Measurements from ENCODE around the gene LCLAT1.

The LCLAT1 gene

GRCh38 chr2:30447149-30448045, at the start of gene LCLAT1:
TSS of gene LCLAT1 (plus strand) at chr2:30447246. CDS start at chr2:30525591, 78,345 bp downstream.
- peak; percentile 88 for DNase-seq

- no peak for DNase-seq
Observed at GRCh38 chr2:30398084-30398873, 48.8 kb upstream of the LCLAT1 start.

DNA sequence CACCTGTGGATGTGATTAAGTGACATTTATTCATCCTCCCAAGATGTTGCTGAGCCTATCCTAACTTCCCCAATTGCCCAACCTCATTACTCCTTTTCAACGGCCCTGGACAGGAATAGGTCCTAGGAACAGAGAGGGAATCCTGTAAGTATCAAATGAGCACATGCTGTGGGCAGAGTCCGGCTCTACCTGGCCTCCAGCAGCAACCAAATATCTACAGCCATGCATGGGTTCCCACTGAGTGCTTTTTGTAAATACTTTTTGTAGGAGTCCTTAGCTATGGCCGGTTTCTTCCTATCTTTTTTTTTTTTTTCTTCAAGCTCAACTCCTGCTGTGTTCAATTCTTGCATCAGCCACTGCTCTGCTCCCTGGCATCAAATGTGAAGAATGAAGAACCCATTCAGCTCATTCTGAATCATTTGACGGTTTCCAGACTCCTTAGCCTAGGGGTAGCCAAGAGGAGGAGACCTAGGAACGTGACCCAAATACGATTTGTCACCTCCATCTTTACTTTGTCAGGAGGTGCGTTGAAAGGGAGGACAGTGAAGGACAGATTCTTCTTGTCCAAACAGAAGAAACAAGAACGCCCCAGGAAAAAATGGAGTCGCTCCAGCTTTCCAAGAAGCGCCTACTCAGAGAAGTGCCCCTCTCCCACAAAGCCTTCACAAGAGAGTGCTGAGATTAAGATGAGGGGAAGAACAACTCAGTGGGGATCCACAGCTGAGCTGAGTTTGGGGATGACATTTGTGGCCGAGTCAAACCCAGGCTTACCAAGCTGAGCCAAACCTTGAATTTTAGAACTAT, 46.7 kb upstream of the LCLAT1 start:
- no peak for DNase-seq

DNA sequence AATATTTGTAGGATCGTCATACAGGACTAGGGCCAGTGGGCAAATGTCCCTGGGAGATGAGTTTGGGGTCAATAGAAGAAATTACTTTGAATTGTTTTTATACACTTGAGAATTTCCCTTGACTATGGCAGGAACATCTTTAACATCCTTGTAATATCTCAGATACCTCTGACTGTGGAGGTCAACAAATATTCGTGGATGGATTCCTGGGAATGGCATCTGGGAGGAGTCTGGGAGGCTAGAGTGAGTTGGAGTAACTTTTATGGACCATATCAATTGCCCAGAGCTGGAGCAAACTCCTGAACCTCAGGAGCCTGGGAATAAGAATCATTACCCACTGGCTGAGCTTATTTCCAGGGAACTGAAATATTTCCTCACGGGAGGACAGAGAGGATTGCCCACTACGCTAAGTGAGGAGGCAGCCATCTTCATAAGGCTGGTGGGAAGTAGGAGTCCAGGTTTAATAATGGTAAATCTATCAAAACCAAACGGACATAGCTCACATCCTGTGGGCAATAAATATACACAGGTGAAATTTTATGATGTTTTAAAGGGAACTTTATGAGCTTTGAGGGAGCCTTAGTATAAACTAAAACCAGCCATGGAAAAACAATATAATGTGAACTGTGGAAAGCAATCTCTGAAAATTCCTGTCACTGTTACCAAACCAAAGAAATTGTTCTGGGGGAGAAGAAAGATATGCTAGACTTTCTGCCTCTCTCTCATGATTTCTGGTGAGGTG, 44.4 kb upstream of the LCLAT1 start:
- DNase-seq, result no peak

- DNase-seq, result no peak
Observed at GRCh38 chr2:30403592-30404312, 43.3 kb upstream of the LCLAT1 start.

GRCh38 chr2:30404319-30405259, 42.5 kb upstream of the LCLAT1 start:
- DNase-seq, result no peak

DNA sequence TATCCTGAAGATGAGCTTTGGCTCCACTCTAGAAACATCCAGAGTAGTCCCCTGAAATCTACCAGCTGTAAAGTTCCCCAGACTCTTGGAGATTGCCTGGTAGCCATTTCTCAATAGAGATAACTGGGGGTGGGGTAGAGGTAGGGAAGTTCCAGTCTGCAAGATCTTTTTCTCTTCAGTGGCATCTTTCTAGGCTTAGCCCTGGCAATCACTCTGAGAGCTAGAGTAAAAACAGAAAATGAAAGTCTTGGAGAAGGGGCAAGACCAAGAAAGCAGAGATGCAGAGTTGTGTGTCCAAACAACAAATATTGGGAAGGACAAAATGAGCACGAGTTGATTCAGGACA, 41.8 kb upstream of the LCLAT1 start:
- no peak for DNase-seq

- no peak for DNase-seq
Observed at GRCh38 chr2:30406853-30407252, 40.2 kb upstream of the LCLAT1 start.

GRCh38 chr2:30408961-30409387, 38.1 kb upstream of the LCLAT1 start:
- no peak for DNase-seq

- peak; percentile 1 for DNase-seq
Observed at GRCh38 chr2:30410217-30410616, 36.8 kb upstream of the LCLAT1 start.

DNA sequence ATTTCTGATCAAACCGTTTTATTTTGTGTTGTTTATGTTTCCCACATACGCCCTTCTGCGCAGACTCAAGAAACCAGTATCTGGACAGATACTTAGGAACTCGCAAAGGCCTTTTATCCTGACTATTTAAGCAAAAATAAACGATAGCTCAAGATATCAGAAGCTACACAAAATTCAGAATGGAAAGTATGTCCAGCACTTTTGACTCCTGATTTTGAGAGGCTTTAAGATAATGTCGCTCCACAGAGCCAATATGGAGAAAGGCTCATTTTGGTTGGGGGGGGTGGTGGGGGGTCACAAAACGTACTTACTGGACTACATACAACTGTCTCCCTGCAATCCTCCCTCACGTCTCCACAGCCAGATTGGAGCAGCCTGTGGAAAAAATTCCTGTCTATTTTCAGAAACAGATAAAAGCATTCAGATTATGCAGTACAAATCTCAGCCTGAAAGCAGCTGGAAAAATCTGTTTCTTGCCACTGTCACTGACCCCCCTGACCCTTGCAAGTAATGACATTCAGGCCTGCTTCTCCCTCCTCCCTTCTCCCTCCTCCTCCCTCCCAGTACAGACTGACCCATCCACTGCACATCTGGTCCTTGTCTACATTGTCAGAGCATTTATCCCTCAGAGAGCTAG, 34.9 kb upstream of the LCLAT1 start:
- no peak for DNase-seq

GRCh38 chr2:30412684-30413570, 34.1 kb upstream of the LCLAT1 start:
- no peak for DNase-seq

GRCh38 chr2:30414961-30415360, 32.1 kb upstream of the LCLAT1 start:
- DNase-seq, result no peak

DNA sequence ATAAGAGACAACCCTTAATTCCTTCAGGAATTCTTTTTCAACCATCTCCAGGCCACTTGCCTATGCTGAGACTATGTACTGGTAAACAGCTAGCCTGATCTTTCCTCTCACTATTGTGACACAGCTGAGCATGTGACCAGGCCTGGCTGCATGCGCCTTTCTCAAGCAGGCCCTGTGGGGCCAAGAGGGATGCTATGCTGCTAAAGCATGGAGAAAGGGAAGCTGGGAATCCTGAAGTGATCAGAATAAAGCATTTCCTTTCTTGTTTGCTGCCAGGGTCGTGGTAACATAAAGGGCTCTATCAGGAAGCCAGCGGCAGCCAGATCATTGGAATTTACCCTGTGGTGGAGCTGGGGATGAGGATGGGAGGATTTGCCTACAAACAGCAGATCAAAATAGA, 29.8 kb upstream of the LCLAT1 start:
- DNase-seq, result no peak

DNA sequence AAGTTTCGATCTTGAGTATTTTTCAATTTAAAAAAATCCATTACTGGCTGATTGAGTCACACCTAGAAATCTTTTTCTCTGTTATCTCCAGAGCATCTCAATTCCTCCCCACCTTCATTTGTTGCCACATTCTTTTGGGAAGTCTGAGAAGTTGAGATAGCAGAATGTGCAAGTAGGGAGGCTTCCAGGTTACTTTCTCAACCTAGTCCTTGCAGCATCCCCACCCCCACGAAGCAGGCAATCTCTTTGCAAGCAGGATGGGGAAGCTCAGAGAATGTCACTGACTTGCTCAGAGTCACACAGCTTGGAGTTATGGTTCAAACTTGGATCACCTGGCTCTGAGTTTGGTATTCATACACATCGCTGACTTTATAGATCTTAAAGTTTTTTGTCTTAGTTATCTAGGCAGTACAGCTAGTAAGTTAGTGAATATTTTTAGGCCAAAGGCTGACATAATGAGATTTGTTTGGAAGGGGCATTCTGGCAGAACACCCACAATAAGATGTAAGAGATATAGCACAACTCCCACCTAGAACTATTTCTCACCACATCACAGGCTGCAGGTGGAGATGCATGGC, 25.9 kb upstream of the LCLAT1 start:
- DNase-seq, result no peak

- DNase-seq, result peak; percentile 3
Observed at GRCh38 chr2:30421604-30422443, 25.2 kb upstream of the LCLAT1 start.

DNA sequence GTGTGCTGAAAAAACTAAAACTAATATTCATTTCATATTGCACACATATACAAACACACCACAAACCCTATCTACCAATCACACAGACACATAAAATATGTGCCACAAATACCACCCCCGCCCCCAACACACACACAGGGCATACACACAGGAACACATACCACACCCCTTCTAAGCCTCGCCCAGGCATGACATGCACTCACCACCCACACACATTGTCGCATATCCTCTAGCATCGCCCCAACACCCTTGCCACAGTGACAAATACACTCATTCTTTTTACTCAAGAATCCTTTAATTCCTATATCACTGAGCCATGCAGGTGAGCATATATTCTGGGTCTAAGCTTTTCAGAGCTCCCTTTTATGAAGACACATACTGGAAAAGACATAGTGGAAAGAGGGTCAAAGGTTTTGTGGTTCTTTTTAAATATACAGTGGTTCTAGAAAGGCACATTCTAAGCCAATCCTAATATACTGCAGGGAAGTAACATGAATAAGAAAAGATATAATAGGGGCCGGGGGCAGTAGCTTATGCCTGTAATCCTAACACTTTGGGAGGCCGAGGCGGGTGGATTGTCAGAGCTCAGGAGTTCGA, 24.5 kb upstream of the LCLAT1 start:
- DNase-seq, result peak; percentile 88
